PC-9 (cell line): ENCODE measurements around the gene SCO1.

Experiments used
- CTCF ChIP-seq: fragments of 200-600 bp; sonication (generic); conservative IDR thresholded peaks from 2 replicates; pipeline ENCODE4 v1.6.1; 2017; ENCODE audit warnings: mixed run types, antibody characterized with exemption, mild to moderate bottlenecking, moderate library complexity
- EZH2 ChIP-seq: fragments of 200-600 bp; sonication (generic); IDR thresholded peaks from 2 replicates; pipeline ENCODE4 v1.8.0; 2017; ENCODE audit warnings: antibody characterized with exemption, low read depth

DNA sequence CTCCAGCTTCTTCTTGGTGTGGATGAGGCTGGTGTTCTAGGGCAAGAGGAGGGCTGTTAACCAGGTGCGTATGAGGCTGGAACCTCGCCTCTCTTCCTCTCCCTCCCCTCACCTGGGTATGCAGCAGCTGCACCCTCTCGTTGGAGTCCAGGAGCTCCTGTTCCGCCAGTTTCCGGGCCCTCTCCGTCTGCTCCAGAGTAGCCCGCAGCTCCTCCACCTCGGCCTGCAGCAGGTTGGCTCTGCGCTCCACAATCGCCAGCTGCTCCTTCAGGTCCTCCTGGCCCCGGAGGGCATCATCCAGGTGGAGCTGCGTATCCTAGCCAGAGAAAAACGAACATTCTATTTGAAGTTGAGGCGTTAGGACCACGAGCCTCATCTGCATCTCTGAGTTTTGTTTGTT is 65.6 kb downstream of the SCO1 start:
- TF ChIP-seq CTCF (no peak), EZH2 (no peak)
